Measurements from ENCODE around the gene OR1F1.

GRCh38 chr16:3198334-3199072 lies 10.5 kb downstream of the OR1F1 start:
- TF ChIP-seq ZNF70 (CRISPR knock-in tag; IDR thresholded peaks at IDR 0.05) (no peak), TCF4 (CRISPR knock-in tag; IDR thresholded peaks at IDR 0.05; ENCODE audit: borderline replicate concordance) (no peak), ZFP30 (CRISPR knock-in tag; IDR thresholded peaks at IDR 0.05) (no peak), TOX (CRISPR knock-in tag; IDR thresholded peaks at IDR 0.05; ENCODE audit: borderline replicate concordance) (no peak), ZFP3 (CRISPR knock-in tag; IDR thresholded peaks at IDR 0.05) (no peak), PATZ1 (CRISPR knock-in tag; IDR thresholded peaks at IDR 0.05; ENCODE audit: borderline replicate concordance) (no peak), CSRNP3 (CRISPR knock-in tag; IDR thresholded peaks at IDR 0.05) (no peak)
